HG03039 (cell line): ENCODE measurements around the gene SACM1L.

Source experiments
- ATAC-seq: cut with Tn5 transposase; IDR thresholded peaks from one replicate; pipeline ENCODE4 v1.9.1; 2021; ENCODE audit warnings: mild to moderate bottlenecking, moderate library complexity; ENCODE audit not compliant: unreplicated experiment

SACM1L gene

DNA sequence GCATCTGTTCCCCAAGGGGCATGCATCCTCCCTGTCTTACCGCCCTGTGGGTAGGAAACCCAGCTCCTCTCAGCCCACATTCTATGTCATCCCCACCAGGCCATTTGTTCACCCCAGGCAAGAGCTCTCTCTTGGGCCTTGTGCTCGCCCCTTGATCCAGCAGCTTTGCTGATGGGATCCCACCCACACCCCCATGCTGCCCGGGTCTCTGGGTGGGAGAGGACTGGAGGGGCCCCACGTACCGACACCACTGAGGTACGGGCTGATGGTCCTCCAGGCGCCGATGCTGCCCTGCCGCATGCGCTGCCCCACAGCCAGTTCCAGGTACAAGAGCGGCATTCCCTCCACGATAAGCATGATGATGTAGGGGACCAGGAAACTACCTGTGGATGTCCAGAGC lies 92.6 kb downstream of the SACM1L start:
- ATAC-seq = no peak

DNA sequence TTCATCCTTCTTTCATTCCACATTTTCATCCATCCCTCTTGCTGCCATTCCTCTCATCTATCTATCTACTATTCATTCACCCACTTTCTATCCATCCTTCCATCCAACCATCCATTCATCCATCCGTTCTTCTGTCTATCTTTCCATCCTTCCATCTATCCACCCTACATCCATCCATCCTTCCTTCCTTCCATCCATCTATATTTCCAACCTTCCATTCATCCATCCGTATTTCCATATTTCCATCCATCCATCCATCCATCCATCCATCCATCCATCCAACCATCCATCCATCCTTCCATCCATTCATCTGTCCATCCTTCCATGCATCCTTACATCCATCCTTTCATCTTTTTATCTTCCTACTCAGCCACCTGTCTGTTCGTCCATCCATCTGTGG lies 93.2 kb downstream of the SACM1L start:
- no peak for ATAC-seq

DNA sequence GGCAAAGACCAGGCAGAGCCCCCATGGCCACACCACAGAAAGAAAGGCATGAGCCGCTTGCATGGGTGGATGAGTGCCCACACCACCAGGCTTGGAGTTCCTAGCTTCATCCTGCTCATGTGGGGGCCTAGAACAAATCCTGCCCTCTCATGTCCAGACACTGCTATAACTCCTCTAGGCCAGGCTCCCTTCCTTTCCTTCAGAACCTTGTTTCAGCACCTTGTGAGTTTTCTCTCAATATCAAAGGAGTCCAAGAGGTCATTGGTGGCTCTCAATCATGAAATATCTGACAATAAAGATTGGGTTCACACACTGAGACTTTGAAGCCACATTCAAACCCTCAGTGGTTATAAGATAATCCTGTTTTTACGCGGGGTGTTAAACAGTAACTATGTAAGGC lies 94.5 kb downstream of the SACM1L start:
- ATAC-seq = no peak

DNA sequence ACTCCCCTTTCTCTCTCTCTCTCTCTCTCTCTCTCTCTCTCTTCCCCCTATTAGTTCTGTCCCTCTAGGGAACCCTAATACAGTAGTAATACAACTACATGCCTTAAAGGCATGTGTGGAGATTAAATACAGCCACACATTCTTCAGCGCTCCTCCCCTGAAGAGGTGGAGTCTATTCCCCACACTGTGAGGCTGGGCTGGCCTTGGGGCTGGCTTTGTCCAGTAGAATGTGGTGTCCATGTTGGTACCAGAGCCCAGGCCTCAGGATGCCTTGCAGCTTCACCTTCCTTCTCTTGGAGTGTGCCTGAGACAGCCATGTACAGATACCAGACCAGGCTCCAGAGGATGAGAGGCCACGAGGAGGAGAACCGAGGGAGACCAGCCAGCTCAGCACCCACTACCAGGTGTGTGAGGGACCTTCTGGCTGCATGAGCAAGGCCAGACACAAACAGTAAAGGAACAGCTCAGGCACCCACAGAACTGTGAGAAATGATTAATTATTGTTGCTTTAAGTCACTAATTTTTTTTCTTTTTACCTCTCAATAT lies 96.5 kb downstream of the SACM1L start:
- no peak for ATAC-seq

DNA sequence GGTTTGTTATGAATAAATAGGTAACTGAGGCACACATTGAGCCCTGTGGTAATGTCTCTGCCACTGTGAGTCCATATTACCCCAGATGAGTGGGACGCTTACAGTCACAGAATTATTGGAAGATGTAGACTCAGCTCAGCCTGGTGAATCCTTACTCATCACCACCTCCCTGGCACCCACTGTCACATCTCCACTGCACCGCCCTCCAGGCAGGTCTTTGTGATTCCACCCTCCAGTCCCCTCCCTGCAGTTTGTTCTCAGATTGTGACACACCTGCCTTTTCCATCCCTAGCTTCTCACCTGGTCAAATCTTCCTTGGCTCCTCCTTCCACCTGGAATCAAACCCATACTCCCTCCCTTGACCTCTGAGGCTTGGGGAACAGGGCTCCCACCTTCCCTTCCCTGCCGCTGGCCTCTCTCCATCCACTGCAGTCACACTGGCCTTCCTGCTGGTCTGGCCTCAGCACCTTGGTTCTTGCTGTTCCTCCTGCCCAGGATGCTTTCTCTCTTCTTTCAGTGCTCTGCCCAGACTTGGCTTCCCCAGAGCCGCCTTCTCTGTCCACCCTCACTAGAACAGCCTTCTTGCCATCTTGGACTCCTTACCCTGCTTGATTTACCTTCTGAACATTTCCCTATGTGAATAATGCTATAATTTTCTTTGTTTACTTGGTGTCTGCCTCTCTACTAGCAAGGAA lies 97.8 kb downstream of the SACM1L start:
- ATAC-seq = no peak

DNA sequence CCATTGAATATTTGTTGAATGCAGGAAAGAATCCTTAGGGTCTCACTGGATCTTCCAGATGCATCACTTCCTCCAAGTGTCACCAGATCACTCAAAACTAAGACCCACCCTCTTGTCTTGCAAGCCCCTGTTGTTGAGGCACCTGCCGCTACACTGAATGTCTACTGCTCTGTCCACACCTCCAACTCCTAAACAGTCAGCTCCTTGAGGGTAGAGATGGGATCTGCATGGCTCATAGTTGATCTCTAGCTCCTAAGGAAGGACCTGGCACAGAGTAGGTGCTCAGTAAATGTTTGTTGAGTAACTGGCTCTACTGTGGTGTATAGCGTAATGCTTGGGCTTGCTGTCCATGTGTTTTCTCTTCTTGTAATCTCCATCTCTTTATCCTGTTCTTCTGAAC lies 98.4 kb downstream of the SACM1L start:
- ATAC-seq = no peak

DNA sequence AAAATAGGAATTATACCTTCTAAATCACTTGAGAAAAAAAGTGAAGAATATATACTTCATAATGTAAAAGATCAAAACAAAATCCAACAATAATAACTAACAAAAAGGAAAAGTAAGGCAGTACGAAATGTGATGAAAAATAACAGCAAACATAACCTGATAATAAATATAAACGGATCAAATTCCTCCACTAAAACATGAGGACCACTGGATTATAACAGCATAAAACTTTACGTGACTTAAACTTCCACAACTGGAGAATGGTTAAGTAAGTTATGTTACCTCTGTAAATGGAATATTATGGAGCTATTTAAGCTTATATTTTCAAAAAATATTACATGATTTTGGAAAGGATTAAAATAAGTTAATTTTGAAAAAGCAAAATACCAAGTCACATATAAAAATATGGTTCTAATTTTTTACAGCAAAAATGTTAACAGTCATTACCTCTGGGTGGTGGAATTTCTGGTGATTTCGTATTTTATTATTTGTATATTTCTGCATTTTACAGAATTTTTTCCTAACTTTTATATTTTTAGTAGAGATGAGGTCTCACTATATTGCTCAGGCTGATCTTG lies 100.1 kb downstream of the SACM1L start:
- no peak for ATAC-seq

DNA sequence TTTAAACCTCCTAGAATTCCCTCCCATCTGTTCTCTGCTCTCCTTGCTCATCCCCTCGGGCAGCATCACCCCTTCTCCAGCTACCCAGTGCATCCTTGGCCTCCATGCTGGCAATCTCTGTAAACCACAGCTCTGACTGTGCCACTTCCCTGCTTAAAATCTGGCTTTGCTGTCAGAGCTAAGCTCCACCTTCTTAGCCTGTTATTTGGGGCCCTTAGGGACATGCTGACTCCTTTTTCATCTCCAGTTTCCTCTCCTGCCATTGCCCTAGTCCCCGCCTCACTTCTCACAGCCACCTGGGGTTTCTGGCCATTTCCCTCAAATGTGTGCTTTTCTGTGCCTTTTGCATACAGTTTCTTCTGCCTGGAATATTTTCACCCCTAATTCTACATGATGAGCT lies 101.4 kb downstream of the SACM1L start:
- no peak for ATAC-seq

DNA sequence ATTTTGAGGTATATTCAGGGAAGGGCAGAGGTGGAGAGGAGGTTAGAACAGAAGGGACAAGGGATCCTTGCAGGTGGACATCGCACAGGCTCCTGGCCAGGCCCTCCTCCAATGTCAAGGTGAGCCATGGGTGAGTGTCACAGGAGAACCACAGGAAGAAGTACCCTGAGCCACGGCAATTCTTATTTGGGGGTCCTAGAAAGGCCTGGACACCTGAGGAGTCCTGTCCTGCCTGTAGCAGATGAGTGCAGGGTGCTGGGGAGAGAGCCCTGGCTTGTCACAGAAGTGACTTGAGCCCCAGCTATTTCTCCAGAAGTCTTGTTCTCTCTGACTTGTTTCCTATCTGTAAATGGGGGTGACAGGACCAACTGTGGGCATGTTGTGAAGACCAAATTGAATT lies 102.8 kb downstream of the SACM1L start:
- ATAC-seq = no peak

DNA sequence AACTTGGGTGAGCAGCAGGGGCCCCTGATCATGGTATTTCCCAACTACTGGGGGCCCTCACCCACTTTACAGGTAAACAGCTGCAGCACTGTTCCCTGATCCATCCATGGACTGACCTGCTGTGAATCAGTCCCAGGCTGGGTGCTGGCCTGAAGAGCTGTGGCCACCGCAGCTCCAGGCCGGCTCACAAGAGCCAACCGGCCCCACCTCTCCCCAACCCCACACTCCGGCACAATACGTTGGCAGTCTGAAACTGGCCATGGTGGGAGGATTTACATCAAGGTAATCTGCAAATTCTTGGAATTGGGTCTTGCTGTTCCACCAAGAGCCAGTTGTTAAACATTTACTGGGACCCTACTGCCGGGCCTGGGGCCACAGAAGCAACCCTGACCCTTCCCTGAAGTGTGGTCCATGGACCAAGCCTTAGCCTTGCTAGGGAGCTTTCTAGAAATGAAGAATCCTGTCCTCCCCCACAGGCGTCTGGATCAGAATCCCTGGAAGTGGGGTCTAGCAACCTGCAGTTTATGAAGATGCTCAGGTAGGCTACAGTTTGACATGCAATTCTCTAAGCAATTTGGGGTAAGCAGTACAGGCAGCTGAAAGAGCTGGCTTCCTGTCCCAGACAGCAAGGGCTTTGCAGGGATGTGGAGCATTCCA lies 103.4 kb downstream of the SACM1L start:
- no peak for ATAC-seq

DNA sequence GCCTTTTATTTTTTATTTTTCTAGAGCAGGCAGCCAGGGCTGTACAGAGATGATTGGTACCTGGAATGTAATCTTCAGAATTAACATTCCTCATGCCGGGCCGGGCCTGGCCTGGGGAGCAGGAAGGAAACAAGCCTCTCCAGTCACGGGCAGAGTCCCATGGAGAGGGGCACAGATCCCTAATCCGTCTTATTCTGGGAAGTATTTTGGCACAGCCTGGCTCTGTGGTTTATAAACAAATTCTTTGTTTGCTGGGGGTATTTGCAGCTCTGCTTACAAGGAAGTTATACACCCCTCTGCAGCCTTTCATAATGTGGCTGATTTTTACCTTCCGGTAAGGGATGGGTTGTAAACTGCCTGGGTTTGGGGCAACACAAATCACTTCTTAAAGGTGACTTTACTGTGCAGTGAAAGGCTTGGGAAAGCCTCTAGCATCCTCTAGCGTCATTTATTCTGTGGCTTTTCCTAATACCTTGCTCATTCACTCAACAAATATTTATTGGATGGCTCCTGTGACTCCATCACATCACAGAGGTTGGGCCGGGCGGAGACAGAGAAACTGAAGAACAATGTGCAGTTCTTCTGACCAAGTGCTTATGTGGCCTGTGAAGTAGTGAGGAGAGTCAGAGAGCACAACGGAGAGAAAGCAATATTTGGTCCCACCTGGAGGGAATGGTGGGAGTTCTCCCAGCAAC lies 104.4 kb downstream of the SACM1L start:
- ATAC-seq = no peak

DNA sequence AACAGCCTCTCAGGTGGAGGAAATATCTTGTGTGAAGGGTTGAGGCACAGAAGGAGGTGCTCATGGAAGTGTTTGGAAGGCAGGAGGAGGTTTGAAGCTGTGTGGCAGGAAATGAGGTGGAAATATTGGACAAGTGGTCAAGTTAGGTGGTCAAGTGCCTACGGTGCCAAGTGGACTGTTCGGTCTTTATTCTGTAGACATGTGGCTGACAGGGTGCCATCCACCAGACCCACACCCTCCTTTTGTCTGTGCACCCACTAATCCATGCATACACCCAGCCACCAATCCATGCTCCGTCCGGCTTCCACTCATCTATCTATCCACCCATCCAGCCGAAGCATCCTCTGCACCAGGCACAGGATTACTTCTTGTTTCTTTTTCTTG lies 105.0 kb downstream of the SACM1L start:
- ATAC-seq = no peak

DNA sequence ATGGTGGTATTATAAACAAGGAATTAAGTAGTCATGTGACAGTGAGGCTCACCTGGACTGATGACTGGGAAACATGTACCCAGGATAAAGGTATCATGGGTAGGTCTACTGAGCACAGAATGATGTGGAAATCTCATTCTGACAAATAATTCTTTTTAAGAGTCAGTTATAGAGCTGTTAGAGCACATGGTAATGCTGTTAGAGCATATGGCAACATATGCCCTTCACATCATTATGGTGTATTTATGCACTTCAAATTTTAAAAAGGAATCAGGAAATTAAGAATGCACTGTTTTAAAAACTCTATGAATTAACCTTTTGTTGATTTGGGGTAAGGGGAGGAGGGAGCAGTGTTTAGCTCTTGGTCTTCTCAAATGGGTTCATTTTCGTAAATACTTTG lies 105.5 kb downstream of the SACM1L start:
- ATAC-seq = no peak
